Hippocampal formation (tissue), 2 donors: ENCODE measurements around the gene ZNF587B.
A peak's percentile ranks its signal among the peaks of the same experiment; 100 is the strongest.
"Not testable (repeated sequence)": the region's sequence is repeated elsewhere in the genome, so short reads cannot be mapped to it uniquely, and the experiment has no call there.

Experiments
- DNase-seq, 2 donors: peaks; one replicate each; lab custom pipeline; 2025; lab: John Stamatoyannopoulos, UW

The ZNF587B gene

GRCh38 chr19:57818378-57818777 is 11.7 kb upstream of the ZNF587B start:
- DNase-seq: no peak

DNA sequence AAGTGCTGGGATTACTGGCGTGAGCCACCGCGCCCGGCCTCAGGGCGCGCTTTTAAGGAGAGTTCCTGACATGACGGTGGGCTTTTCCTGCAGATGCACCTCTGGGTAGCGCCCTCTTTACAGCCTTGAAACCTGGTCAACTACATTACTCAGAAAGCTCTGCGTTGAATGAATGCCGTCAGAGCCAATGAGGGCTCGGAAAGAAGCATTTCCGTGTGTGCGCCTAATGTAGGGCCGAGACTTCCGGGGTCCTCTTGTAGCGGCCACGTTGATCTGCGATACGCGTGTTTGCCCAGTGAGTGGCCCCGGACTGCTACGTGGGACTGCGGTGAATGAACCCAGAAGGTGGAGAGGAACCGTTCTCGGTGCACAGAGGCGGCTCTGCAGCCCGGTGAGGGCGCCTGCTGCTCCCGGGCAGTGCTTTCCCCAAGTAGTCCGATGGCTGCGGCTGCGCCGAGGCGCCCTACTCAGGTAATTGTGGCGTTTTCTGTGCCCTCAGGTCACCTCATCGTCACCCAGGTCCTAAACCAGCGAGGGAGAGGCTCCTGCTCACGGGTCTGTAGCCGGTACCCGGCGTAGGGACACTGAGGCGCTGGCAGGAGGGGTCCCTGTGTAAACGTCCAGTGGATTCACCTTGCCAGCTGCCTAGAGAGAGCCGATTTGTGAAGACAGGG is 10.5 kb upstream of the ZNF587B start:
- DNase-seq: peak; percentile 75 to 88

DNA sequence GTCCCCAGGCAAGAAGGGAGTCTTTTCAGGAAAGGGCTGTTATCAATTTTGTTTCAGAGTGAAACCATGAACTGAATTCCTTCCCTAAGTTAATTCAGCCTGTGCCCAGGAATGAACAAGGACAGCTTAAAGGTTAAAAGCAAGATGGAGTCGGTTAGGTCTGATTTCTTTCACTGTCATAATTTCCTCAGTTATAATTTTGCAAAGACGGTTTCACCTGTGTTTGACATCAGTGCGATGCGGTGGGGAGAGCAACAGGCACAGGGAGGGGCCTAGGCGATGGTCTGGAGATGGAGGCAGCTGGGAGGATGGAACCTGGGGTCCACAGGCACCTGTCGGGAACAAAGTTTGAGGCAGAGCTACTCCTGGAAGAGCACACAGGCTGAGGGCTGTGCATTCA is 9.5 kb upstream of the ZNF587B start:
- no peak for DNase-seq

DNA sequence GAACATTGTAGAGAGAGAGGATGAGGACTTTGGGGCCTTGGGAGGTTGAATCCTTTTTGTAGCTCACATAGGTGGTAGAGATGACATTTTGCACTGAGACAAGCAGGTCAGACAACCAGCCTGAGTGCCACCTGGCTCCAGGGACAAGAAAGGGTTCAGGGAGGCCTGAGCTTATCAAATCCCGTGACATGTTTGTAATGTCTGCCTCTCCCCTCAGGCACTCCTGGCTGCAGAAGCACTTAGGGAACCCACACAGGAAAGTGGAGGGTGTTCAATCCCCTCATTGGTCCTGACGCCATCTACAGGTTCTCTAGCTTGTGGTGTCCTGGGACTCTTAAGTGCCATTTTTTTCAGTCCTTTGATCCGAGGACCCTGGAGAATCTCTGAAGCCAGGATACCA is 9.0 kb upstream of the ZNF587B start:
- DNase-seq: not testable (repeated sequence)

DNA sequence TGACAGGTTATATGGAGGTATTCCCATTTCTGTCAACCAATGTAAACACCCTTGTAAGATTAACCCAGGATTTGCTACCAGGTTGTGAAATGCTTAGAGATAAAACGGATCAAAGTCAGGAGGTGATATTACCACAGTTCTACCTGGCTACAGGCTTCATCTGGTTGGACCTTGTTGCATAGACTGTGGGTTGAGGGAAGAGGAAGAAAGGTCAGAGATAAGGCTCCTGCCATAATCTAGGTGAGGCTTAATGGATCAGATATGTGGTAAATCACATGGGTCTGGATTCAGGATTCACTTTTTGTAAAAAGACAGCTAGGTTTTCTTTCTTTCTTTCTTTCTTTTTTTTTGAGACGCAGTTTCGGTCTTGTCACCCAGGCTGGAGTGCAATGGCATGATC is 8.6 kb upstream of the ZNF587B start:
- DNase-seq: not testable (repeated sequence)

DNA sequence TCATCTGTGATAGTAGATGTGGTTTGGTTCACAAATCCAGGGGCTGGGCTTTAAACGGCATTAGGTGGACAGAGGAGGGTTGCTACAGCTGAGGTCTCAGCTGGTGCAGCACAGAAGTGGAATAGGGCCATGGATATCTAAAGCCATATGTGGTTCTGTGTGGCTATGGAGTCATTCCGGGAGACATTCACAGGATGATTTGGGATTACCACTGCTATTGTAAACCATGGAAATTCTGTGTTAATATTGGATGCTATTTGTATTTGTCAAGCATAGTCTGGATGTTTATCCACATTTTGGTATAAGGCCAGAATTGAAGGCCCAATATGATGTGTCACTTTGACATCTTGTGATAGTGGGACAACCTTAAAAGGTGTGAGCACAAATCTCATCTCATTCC is 6.9 kb upstream of the ZNF587B start:
- DNase-seq: not testable (repeated sequence)

GRCh38 chr19:57823608-57824007 is 6.5 kb upstream of the ZNF587B start:
- not testable (repeated sequence) for DNase-seq

- DNase-seq: no peak
Measured at GRCh38 chr19:57825511-57825910, 4.6 kb upstream of the ZNF587B start.

DNA sequence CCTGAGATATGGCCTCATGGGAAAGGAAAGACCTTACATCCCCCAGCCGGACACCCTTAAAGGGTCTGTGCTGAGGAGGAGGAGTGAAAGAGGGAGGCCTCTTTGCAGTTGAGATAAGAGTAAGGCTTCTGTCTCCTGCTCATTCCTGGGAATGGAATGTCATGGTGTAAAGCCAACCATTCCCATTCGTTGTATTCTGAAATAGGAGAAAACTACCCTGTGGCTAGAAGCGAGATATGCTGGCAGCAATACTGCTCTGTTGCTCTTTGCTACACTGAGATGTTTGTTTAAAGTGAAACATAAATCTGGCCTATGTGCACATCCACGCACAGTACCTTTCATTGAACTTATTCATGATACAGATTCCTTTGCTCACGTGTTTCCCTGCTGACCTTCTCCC is 783 bp upstream of the ZNF587B start:
- DNase-seq: no peak

DNA sequence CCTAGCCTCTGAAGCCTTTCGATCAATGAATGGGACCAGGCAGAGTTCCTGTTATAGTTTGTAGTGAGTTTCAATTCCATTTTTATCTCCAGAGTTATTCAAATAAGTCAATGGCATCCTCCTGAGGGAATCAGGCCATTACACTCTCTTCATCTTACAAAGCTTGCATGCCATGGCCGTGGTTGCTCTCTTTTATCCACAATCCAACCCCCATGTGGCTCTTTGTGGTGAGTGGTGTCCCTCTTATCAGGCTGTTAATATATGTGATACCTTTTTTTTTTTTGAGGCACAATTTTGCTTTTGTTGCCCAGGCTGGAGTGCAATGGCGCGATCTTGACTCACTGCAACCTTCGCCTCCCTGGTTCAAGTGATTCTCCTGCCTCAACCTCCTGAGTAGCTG is 6.9 kb downstream of the ZNF587B start:
- DNase-seq: not testable (repeated sequence)

GRCh38 chr19:57838622-57839191 is 8.6 kb downstream of the ZNF587B start:
- DNase-seq: not testable (repeated sequence)

GRCh38 chr19:57841122-57841763 is 11.1 kb downstream of the ZNF587B start:
- DNase-seq: no peak

DNA sequence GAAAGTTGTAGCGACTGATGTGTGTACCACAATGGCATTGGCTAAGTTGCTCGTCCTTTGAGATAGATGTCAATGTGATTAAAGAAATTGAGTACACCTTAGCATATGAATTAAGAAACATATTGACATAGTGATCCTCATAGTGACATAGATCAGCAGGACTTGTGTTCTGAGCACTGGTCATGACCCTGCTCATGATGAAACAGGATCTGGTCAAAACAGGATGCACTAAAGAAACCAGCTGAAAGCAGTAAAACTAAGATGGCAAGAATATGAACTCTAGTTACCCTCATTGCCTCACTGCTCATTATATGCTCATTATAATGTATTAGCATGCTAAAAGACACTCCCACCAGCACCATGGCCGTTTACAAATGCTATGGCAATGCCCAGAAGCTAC is 17.1 kb downstream of the ZNF587B start:
- DNase-seq: not testable (repeated sequence)

DNA sequence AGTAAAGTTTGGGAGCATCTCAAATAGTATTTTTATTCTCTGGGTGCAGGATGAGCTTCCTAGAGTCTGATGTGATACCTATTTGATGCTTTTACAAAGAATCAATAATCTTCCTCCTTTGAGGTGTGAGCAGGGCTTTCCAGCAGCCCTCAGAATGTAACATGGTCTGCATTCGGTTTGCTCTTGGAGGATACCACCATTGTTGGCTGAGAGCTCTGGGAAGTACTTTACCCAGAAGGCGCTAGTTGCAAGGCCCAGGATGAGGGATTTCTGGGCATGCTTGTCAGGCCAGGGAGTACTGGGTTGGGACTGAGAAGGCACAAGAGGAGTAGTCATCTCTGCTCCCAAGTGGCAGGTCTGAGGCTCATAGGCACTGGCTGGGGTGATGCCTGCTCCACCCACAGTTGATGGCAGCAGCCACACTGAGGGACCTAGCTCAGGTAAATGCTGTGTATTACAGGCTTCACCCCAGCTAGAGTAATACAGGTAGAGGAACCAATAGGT is 19.1 kb downstream of the ZNF587B start:
- DNase-seq: not testable (repeated sequence)

DNA sequence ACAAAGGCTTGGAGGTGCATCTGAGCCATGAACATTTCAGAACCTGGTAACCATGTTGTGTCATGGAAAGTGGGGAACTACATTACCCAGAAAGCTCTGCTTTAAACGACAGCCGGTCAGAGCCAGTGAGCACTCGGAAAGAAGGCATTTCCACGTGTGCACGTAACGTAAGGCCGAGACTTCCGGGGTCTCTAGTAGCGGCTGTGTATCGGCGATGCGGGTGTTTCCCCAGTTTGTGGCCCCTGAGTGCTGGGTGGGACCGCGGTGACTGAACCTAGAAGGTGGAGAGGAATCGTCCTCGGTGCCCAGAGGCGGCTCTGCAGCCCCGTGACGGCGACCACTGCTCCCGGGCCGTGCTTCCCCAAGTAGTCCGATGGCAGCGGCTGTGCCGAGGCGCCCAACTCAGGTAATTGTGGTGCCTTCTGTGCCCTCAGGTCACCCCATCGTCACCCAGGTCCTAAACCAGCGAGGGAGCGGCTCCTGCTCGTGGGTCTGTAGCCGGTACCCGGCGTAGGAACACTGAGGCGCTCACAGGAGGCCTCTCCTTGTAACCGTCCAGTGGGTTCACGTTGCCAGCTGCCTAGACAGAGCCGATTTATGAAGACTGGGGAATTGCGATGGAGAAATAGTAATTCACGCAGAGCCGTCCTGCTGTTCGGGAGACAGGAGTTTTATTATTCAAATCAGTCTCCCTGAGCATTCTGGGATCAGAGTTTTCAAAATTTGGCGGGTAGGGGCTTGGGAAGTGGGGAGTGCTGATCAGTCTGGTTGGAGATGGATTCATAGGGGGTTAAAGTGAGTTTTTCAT is 19.8 kb downstream of the ZNF587B start, which contains the start of gene ZNF587:
ZNF587 (plus strand) TSS at position 194 of the 808 bp plus-strand sequence; CDS start at position 374, 180 bp downstream.
- DNase-seq: peak; percentile 54 to 76

DNA sequence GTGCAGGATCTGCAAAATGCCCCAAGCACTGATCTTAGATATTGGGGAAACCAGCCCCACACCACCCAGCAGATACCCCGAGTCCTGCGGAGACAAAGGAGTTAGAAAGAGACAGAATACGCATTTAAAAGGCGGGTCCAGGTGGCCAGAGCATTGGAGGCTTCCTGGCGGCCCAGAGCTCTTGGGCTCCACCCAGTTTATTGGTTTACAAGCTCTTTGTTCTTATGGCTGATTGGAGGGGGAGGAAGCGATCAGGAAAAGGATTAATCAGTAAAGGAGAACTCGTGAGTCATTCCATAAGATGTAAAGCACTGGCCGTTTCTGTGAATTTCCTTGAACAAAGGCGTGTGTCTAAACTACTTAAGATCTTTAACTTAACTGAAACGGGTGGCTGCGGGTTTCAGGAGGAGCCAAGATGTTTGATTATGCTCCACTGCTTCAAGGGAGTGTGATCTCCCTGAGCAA is 20.5 kb downstream of the ZNF587B start:
- no peak for DNase-seq

DNA sequence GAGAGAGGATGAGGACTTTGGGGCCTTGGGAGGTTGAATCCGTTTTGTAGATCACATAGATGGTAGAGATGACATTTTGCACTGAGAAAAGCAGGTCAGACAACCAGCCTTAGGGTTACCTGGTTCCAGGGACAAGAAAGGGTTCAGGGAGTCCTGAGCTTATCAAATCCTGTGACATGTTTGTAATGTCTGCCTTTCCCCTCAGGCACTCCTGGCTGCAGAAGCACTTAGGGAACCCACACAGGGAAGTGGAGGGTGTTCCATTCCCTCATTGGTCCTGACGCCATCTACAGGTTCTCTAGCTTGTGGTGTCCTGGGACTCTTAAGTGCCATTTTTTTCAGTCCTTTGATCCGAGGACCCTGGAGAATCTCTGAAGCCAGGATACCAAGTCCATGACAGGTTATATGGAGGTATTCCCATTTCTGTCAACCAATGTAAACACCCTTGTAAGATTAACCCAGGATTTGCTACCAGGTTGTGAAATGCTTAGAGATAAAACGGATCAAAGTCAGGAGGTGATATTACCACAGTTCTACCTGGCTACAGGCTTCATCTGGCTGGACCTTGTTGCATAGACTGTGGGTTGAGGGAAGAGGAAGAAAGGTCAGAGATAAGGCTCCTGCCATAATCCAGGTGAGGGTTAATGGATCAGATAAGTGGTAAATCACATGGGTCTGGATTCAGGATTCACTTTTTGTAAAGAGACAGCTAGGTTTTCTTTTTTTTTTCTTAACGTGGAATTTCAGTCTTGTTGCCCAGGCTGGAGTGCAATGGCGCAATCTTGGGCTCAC is 21.9 kb downstream of the ZNF587B start:
- not testable (repeated sequence) for DNase-seq

GRCh38 chr19:57854117-57854516 is 24.0 kb downstream of the ZNF587B start:
- DNase-seq: not testable (repeated sequence)

DNA sequence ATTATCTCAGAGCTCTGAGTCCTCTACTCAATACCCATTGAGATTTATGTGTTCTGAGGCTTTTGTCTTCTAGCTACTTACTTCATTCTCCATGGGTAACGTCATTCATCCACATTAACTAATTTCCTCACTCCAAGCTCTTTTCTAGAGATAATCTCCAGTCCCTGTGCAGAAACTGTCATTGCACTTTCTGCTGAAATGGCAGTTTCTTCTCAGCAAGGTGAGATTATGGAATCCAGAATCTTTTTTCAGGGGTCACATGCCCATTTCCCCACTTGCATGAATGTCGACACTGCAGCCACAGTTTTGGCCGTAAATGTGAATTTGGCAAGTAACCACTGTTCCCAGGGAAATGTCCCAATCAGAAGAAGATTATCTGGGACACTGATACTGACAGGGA is 32.3 kb downstream of the ZNF587B start:
- not testable (repeated sequence) for DNase-seq

DNA sequence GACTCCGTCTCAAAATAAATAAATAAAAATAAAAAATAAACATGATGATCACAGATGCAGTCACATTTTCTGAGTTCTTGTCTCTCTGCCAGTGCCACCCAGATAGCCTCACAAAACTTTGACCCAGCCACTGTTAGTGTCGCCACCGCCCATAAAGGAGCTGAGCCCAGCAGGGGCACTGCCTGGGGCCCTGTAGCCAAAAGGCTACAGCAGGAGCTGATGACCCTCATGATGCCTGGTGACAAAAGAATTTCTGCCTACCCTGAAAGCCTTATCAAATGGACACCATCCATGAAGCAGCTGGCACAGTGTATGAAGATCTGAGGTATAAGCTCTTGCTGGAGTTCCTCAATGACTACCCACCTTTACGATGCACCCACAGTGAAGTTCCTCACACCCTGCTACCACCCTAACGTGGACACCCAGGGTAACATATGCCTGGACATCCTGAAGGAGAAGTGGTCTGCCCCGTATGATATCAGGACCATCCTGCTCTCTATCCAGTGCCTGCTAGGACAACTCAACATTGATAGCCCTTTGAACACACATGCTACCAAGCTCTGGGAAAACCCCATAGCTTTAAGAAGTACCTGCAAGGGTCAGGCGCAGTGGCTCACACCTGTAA is 37.9 kb downstream of the ZNF587B start:
- DNase-seq: no peak

- not testable (repeated sequence) for DNase-seq
Measured at GRCh38 chr19:57869655-57870054, 39.6 kb downstream of the ZNF587B start.
